ENCODE data around the gene SLC34A1. TPM values are rescaled to one million over a fixed set of nuclear protein-coding genes. Genes with fewer than 3 reads are reported as not detected.

Gene SLC34A1
- total and polyA plus RNA-seq, 2 experiments from 2014 or later = not detected

DNA sequence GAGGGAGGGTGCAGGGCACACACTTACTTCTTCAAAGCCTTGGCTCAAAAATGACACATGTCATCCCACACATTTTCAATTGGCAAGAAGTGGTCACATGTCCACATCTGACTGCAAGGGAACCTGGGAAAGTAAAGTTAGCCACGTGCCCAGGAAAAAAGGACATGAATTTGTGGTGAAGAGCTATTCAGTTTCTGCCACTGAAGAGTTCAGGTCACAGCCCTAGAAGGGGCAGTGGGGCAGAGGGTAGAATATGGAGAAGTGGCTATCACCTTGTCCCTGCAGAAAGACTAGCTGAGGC, 28.4 kb upstream of the SLC34A1 start:
- Histone ChIP-seq H3K4me1 (ENCODE audit: insufficient read depth) (peaks cover under 1% of the 10 kb centered on the region; the same call in 1 of the 2 replicates), H3K27ac (ENCODE audit: low read depth) (no peak overlapping the region), H3K27me3 (ENCODE audit: insufficient read depth) (no peaks in the 10 kb centered on the region; the same call in 1 of the 2 replicates), H3K4me3 (no peak overlapping the region), H3K79me2 (replicated peaks; ENCODE audit: insufficient read depth) (peaks cover 6% of the 10 kb centered on the region), H2AFZ (no peak overlapping the region), H3K9me2 (ENCODE audit: insufficient read depth) (peaks cover 4% of the 10 kb centered on the region; the same call in 1 of the 2 replicates), H3F3A (replicated peaks; ENCODE audit: low read depth) (0 out of 2 replicates have a peak, but pooled peaks cover 5% of the 10 kb centered on the region), H3K36me3 (ENCODE audit: insufficient read depth) (no peaks in the 10 kb centered on the region), H4K20me1 (replicated peaks; ENCODE audit: insufficient read depth) (no peaks in the 10 kb centered on the region), H3K4me2 (no peak overlapping the region)
- no peak for DNase-seq (ENCODE audit: low spot score)
- Mint-ChIP-seq H3K36me3 (ENCODE audit: low read depth) (no peaks in the 10 kb centered on the region), H3K27ac (no peak overlapping the region), H3K4me3 (no peak overlapping the region), H3K27me3 (ENCODE audit: insufficient read depth, low read depth, poor library complexity) (peaks cover 16% of the 10 kb centered on the region), H3K9me3 (no peaks in the 10 kb centered on the region; the same call in 2 of the 3 replicates), H3K4me1 (peaks cover 7% of the 10 kb centered on the region; the same call in 2 of the 3 replicates)
- no peak for ATAC-seq
- TF ChIP-seq, protein P1, sequence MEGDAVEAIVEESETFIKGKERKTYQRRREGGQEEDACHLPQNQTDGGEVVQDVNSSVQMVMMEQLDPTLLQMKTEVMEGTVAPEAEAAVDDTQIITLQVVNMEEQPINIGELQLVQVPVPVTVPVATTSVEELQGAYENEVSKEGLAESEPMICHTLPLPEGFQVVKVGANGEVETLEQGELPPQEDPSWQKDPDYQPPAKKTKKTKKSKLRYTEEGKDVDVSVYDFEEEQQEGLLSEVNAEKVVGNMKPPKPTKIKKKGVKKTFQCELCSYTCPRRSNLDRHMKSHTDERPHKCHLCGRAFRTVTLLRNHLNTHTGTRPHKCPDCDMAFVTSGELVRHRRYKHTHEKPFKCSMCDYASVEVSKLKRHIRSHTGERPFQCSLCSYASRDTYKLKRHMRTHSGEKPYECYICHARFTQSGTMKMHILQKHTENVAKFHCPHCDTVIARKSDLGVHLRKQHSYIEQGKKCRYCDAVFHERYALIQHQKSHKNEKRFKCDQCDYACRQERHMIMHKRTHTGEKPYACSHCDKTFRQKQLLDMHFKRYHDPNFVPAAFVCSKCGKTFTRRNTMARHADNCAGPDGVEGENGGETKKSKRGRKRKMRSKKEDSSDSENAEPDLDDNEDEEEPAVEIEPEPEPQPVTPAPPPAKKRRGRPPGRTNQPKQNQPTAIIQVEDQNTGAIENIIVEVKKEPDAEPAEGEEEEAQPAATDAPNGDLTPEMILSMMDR (conservative IDR thresholded peaks at IDR 0.05; ENCODE audit: low read depth in 2 of 2) = no peak
- TF ChIP-seq NANOG (IDR thresholded peaks at IDR 0.05; ENCODE audit: borderline replicate concordance) (no peak), STAT1 (IDR thresholded peaks at IDR 0.05; ENCODE audit: unreplicated experiment) (no peak)

DNA sequence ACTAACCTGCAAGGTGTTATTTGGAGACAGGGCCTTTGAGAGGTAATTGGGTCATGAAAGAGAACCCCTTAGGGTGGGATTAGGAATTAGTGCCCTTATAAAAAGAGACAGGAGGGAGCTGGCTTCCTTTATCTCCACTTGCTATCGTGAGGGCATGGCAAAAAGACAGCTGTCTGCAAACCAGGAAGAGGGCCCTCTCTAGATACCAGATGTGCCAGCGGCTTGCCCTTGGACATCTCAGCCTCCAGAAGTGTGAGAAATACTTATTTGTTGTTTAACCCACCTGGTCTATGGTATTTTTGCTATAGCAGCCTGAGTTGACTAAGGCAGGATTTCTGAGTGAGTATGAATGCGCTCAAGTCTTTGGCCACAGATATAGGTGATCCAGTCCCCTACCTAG, 27.5 kb upstream of the SLC34A1 start:
- Histone ChIP-seq H3K4me3 (no peak overlapping the region), H3K4me2 (no peak overlapping the region), H2AFZ (no peak overlapping the region), H3K27me3 (ENCODE audit: insufficient read depth) (no peaks in the 10 kb centered on the region; the same call in 1 of the 2 replicates), H3K79me2 (replicated peaks; ENCODE audit: insufficient read depth) (no peaks in the 10 kb centered on the region), H3K4me1 (ENCODE audit: insufficient read depth) (no peaks in the 10 kb centered on the region; the same call in 1 of the 2 replicates), H3F3A (replicated peaks; ENCODE audit: low read depth) (no peaks in the 10 kb centered on the region), H3K36me3 (ENCODE audit: insufficient read depth) (no peaks in the 10 kb centered on the region), H3K9me2 (ENCODE audit: insufficient read depth) (peaks cover 4% of the 10 kb centered on the region; the same call in 1 of the 2 replicates), H3K27ac (ENCODE audit: low read depth) (no peak overlapping the region), H4K20me1 (replicated peaks; ENCODE audit: insufficient read depth) (no peaks in the 10 kb centered on the region)
- H3K4me3 Mint-ChIP-seq = no peak overlapping the region
- no peaks in the 10 kb centered on the region; the same call in 2 of the 3 replicates for H3K9me3 Mint-ChIP-seq
- ATAC-seq (no peak), DNase-seq (ENCODE audit: low spot score) (no peak)
- H3K27ac Mint-ChIP-seq = no peak overlapping the region
- H3K36me3 Mint-ChIP-seq (ENCODE audit: low read depth) = no peaks in the 10 kb centered on the region
- H3K27me3 Mint-ChIP-seq (ENCODE audit: insufficient read depth, low read depth, poor library complexity) = peaks cover 19% of the 10 kb centered on the region
- H3K4me1 Mint-ChIP-seq = peaks cover 9% of the 10 kb centered on the region; the same call in 2 of the 3 replicates
- TF ChIP-seq ZNF331 (CRISPR knock-in tag; IDR thresholded peaks at IDR 0.05; ENCODE audit: low read depth) = no peak
- TF ChIP-seq, protein P2, sequence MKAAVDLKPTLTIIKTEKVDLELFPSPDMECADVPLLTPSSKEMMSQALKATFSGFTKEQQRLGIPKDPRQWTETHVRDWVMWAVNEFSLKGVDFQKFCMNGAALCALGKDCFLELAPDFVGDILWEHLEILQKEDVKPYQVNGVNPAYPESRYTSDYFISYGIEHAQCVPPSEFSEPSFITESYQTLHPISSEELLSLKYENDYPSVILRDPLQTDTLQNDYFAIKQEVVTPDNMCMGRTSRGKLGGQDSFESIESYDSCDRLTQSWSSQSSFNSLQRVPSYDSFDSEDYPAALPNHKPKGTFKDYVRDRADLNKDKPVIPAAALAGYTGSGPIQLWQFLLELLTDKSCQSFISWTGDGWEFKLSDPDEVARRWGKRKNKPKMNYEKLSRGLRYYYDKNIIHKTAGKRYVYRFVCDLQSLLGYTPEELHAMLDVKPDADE (IDR thresholded peaks at IDR 0.05) = no peak
- no peak for TF ChIP-seq CREB1 (CRISPR knock-in tag; IDR thresholded peaks at IDR 0.05; ENCODE audit: low read depth)
- no peak for TF ChIP-seq EZH2phosphoT487 (IDR thresholded peaks at IDR 0.05; ENCODE audit: unreplicated experiment)
- TF ChIP-seq ZNF114 (CRISPR knock-in tag; IDR thresholded peaks at IDR 0.05) = no peak
- TF ChIP-seq EZH2 (IDR thresholded peaks at IDR 0.05; ENCODE audit: low read depth, unreplicated experiment) = no peak
- TF ChIP-seq POLR2AphosphoS5 (IDR thresholded peaks at IDR 0.05; ENCODE audit: low read depth) = no peak
- TF ChIP-seq JUNB (IDR thresholded peaks at IDR 0.05; ENCODE audit: unreplicated experiment) = no peak
- TF ChIP-seq NANOG (IDR thresholded peaks at IDR 0.05; ENCODE audit: borderline replicate concordance) = no peak
- TF ChIP-seq, protein P3, sequence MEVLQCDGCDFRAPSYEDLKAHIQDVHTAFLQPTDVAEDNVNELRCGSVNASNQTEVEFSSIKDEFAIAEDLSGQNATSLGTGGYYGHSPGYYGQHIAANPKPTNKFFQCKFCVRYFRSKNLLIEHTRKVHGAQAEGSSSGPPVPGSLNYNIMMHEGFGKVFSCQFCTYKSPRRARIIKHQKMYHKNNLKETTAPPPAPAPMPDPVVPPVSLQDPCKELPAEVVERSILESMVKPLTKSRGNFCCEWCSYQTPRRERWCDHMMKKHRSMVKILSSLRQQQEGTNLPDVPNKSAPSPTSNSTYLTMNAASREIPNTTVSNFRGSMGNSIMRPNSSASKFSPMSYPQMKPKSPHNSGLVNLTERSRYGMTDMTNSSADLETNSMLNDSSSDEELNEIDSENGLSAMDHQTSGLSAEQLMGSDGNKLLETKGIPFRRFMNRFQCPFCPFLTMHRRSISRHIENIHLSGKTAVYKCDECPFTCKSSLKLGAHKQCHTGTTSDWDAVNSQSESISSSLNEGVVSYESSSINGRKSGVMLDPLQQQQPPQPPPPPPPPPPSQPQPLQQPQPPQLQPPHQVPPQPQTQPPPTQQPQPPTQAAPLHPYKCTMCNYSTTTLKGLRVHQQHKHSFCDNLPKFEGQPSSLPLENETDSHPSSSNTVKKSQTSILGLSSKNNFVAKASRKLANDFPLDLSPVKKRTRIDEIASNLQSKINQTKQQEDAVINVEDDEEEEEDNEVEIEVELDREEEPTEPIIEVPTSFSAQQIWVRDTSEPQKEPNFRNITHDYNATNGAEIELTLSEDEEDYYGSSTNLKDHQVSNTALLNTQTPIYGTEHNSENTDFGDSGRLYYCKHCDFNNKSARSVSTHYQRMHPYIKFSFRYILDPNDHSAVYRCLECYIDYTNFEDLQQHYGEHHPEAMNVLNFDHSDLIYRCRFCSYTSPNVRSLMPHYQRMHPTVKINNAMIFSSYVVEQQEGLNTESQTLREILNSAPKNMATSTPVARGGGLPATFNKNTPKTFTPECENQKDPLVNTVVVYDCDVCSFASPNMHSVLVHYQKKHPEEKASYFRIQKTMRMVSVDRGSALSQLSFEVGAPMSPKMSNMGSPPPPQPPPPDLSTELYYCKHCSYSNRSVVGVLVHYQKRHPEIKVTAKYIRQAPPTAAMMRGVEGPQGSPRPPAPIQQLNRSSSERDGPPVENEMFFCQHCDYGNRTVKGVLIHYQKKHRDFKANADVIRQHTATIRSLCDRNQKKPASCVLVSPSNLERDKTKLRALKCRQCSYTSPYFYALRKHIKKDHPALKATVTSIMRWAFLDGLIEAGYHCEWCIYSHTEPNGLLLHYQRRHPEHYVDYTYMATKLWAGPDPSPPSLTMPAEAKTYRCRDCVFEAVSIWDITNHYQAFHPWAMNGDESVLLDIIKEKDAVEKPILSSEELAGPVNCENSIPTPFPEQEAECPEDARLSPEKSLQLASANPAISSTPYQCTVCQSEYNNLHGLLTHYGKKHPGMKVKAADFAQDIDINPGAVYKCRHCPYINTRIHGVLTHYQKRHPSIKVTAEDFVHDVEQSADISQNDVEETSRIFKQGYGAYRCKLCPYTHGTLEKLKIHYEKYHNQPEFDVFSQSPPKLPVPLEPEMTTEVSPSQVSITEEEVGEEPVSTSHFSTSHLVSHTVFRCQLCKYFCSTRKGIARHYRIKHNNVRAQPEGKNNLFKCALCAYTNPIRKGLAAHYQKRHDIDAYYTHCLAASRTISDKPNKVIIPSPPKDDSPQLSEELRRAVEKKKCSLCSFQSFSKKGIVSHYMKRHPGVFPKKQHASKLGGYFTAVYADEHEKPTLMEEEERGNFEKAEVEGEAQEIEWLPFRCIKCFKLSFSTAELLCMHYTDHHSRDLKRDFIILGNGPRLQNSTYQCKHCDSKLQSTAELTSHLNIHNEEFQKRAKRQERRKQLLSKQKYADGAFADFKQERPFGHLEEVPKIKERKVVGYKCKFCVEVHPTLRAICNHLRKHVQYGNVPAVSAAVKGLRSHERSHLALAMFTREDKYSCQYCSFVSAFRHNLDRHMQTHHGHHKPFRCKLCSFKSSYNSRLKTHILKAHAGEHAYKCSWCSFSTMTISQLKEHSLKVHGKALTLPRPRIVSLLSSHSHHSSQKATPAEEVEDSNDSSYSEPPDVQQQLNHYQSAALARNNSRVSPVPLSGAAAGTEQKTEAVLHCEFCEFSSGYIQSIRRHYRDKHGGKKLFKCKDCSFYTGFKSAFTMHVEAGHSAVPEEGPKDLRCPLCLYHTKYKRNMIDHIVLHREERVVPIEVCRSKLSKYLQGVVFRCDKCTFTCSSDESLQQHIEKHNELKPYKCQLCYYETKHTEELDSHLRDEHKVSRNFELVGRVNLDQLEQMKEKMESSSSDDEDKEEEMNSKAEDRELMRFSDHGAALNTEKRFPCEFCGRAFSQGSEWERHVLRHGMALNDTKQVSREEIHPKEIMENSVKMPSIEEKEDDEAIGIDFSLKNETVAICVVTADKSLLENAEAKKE (CRISPR knock-in tag; IDR thresholded peaks at IDR 0.05) = no peak
- TF ChIP-seq STAT1 (IDR thresholded peaks at IDR 0.05; ENCODE audit: unreplicated experiment) = no peak

All from GM23338 (cell line).